DOHH2 (cell line): Measurements from ENCODE around the gene LMOD1.
"Not testable (repeated sequence)": the region's sequence is repeated elsewhere in the genome, so short reads cannot be mapped to it uniquely, and the experiment has no call there.

Source experiments
- H3F3A ChIP-seq: fragments of 200-600 bp; sonication (generic), shearing (Covaris generic); 2 replicates; pipeline ENCODE4 v1.6.0; 2016; ENCODE audit warnings: antibody characterized with exemption, mild to moderate bottlenecking; ENCODE audit not compliant: control insufficient read depth, insufficient read depth
- H3K27ac ChIP-seq: fragments of 200-600 bp; sonication (generic); 2 replicates; pipeline ENCODE4 v1.5.1; 2014; ENCODE audit warnings: low read depth, mild to moderate bottlenecking, low read length, moderate library complexity
- H3K27me3 ChIP-seq: fragments of 200-600 bp; sonication (generic); 2 replicates; pipeline ENCODE4 v1.6.1; 2014; ENCODE audit warnings: mild to moderate bottlenecking, low read length, mixed read lengths; ENCODE audit not compliant: control insufficient read depth
- H3K36me3 ChIP-seq: fragments of 200-600 bp; sonication (generic); 2 replicates; pipeline ENCODE4 v1.6.1; 2014; ENCODE audit warnings: mild to moderate bottlenecking, low read length, moderate library complexity, mixed read lengths; ENCODE audit not compliant: control insufficient read depth
- H3K4me1 ChIP-seq: fragments of 200-600 bp; sonication (generic); 2 replicates; pipeline ENCODE4 v1.6.1; 2014; ENCODE audit warnings: mild to moderate bottlenecking, low read length, mixed read lengths; ENCODE audit not compliant: control insufficient read depth
- H3K4me2 ChIP-seq: fragments of 200-600 bp; sonication (generic); 2 replicates; pipeline ENCODE4 v1.6.0; 2014; ENCODE audit warnings: mild to moderate bottlenecking, low read length, moderate library complexity
- H3K4me3 ChIP-seq: fragments of 200-600 bp; sonication (generic); 2 replicates; pipeline ENCODE4 v1.5.1; 2014; ENCODE audit warnings: mild to moderate bottlenecking, low read length, mixed read lengths
- H3K79me2 ChIP-seq: fragments of 200-600 bp; sonication (generic); 2 replicates; pipeline ENCODE4 v1.6.1; 2014; ENCODE audit warnings: mild to moderate bottlenecking, low read length, mixed read lengths; ENCODE audit not compliant: control insufficient read depth
- H3K9me2 ChIP-seq: fragments of 200-600 bp; sonication (generic); replicated peaks from 2 replicates; pipeline ENCODE4 v1.6.1; 2014; ENCODE audit warnings: mild to moderate bottlenecking, low read length, mixed read lengths; ENCODE audit not compliant: control insufficient read depth
- H3K9me3 ChIP-seq: fragments of 200-600 bp; sonication (generic); 2 replicates; pipeline ENCODE4 v1.6.1; 2014; ENCODE audit warnings: antibody characterized with exemption, low read length, mixed read lengths; ENCODE audit not compliant: control insufficient read depth, insufficient read depth
- H4K20me1 ChIP-seq: fragments of 200-600 bp; sonication (generic); 2 replicates; pipeline ENCODE4 v1.6.0; 2014; ENCODE audit warnings: low read depth, mild to moderate bottlenecking, antibody characterized with exemption, low read length, moderate library complexity; ENCODE audit not compliant: control insufficient read depth, insufficient read depth
- EZH2phosphoT487 ChIP-seq: fragments of 200-600 bp; sonication (generic); IDR thresholded peaks from 2 replicates; pipeline ENCODE4 v1.6.1; 2017; ENCODE audit warnings: borderline replicate concordance, mild to moderate bottlenecking, antibody characterized with exemption, low read length, moderate library complexity, mixed read lengths
- TF ChIP-seq, protein P1 (sequence below): fragments of 200-600 bp; sonication (generic); IDR thresholded peaks from one replicate; pipeline ENCODE4 v1.5.1; 2014; ENCODE audit warnings: antibody characterized with exemption, mild to moderate bottlenecking, low read depth, low read length; ENCODE audit not compliant: poor library complexity, severe bottlenecking

The LMOD1 gene

DNA sequence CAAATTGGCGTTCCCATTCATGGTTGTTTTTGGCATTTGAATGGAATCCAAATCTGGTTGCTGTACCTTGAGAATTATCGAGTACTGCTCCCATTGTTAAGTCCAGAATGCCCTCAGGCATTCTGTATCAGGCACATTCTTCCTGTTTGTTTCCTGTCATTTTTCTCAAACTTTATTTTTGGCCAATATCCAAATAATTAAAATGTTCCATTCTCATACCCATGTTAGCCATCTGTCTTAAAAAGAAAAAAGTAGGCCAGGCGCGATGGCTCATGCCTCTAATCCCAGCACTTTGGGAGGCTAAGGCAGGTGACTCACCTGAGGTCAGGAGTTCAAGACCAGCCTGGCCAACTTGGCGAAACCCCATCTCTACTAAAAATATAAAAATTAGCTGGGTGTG lies 86.9 kb downstream of the LMOD1 start:
- Histone ChIP-seq H3K4me2 (no peak overlapping the region), H4K20me1 (no peaks in the 10 kb centered on the region), H3F3A (no peaks in the 10 kb centered on the region), H3K36me3 (peaks cover 85% of the 10 kb centered on the region), H3K9me2 (no peaks in the 10 kb centered on the region), H3K9me3 (no peaks in the 10 kb centered on the region), H3K27ac (no peak overlapping the region), H3K4me1 (no peaks in the 10 kb centered on the region), H3K27me3 (no peaks in the 10 kb centered on the region), H3K79me2 (no peaks in the 10 kb centered on the region), H3K4me3 (no peak overlapping the region)
- TF ChIP-seq, protein P1, sequence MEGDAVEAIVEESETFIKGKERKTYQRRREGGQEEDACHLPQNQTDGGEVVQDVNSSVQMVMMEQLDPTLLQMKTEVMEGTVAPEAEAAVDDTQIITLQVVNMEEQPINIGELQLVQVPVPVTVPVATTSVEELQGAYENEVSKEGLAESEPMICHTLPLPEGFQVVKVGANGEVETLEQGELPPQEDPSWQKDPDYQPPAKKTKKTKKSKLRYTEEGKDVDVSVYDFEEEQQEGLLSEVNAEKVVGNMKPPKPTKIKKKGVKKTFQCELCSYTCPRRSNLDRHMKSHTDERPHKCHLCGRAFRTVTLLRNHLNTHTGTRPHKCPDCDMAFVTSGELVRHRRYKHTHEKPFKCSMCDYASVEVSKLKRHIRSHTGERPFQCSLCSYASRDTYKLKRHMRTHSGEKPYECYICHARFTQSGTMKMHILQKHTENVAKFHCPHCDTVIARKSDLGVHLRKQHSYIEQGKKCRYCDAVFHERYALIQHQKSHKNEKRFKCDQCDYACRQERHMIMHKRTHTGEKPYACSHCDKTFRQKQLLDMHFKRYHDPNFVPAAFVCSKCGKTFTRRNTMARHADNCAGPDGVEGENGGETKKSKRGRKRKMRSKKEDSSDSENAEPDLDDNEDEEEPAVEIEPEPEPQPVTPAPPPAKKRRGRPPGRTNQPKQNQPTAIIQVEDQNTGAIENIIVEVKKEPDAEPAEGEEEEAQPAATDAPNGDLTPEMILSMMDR = no peak
- TF ChIP-seq EZH2phosphoT487 = no peak

DNA sequence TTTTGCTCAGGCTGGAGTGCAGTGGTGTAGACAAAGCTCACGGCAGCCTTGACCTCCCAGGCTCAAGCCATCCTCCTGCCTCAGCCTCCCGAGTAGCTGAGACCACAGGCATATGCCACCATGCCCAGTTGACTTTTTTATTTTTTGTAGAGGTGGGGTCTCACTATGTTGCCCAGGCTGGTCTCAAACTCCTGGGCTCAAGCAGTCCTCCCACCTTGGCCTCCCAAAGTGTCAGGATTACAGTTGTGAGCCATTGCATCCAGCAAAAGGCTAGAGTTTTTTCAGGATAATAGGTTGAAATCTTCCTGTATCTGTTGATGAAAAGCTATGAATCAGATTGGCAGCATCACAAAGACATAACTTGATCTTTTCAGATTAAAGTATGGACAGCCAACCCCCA lies 89.6 kb downstream of the LMOD1 start:
- not testable (repeated sequence) for H3K9me2 ChIP-seq, H3F3A ChIP-seq, H3K79me2 ChIP-seq, H4K20me1 ChIP-seq, H3K4me3 ChIP-seq, H3K27me3 ChIP-seq, H3K9me3 ChIP-seq, H3K27ac ChIP-seq, H3K4me1 ChIP-seq, H3K4me2 ChIP-seq
- peaks cover 91% of the 10 kb centered on the region for H3K36me3 ChIP-seq

DNA sequence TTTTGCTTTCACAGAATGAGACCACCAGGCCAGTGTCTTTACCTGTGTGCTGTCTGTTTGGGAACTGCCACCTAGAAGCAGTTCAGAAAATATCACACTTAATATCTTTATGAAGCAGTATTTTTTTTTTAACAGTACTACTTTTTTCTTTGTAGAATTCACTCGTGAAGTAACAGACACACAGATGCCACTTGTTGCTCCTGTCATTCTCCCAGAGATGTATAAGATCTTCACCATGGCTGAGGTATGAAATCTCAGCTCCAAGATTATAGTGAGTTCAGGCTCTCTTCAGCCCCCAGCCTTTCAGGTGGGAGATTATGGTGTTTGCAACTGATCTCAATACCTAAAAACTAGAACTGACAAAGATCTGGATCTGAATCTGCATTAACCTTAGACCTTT lies 94.4 kb downstream of the LMOD1 start:
- TF ChIP-seq, protein P1 = no peak
- no peak for TF ChIP-seq EZH2phosphoT487
- no peaks in the 10 kb centered on the region for H3K27me3 ChIP-seq
- peaks cover 23% of the 10 kb centered on the region for H3K79me2 ChIP-seq
- no peaks in the 10 kb centered on the region for H3K4me1 ChIP-seq
- no peaks in the 10 kb centered on the region for H3K9me2 ChIP-seq
- no peak overlapping the region for H3K4me2 ChIP-seq
- no peak overlapping the region for H3K4me3 ChIP-seq
- H4K20me1 ChIP-seq = peaks cover 6% of the 10 kb centered on the region; the same call in 1 of the 2 replicates
- no peak overlapping the region for H3K27ac ChIP-seq
- no peaks in the 10 kb centered on the region for H3K9me3 ChIP-seq
- no peaks in the 10 kb centered on the region; the same call in 1 of the 2 replicates for H3F3A ChIP-seq
- peaks cover 96% of the 10 kb centered on the region for H3K36me3 ChIP-seq

DNA sequence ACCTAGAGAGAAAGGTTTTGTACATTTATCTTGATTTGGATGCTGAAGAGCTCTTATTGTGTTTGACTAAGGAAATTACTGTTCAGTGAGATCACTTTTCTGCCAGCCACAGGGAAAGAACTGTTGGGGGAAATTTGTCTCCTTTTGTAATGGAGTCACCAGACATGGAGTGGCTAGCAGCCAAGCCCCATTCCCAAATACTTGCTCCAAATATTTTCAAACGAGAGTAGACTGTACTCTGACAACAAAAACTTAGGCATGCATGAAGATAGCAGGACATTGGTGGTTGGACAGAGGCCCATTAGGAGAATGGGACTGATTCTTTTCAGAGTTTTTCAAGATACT lies 96.3 kb downstream of the LMOD1 start:
- Histone ChIP-seq H3K79me2 (peaks cover 42% of the 10 kb centered on the region), H3K27ac (no peak overlapping the region), H3K36me3 (peaks cover 82% of the 10 kb centered on the region), H3K4me1 (no peaks in the 10 kb centered on the region), H3F3A (no peaks in the 10 kb centered on the region; the same call in 1 of the 2 replicates), H3K9me3 (no peaks in the 10 kb centered on the region), H4K20me1 (peaks cover 6% of the 10 kb centered on the region; the same call in 1 of the 2 replicates), H3K9me2 (no peaks in the 10 kb centered on the region), H3K27me3 (no peaks in the 10 kb centered on the region), H3K4me2 (no peak overlapping the region), H3K4me3 (no peak overlapping the region)
- TF ChIP-seq, protein P1 = no peak
- no peak for TF ChIP-seq EZH2phosphoT487
